K562 (cell line): Measurements from ENCODE around the gene UBE2V1. TPM values are rescaled to one million over a fixed set of nuclear protein-coding genes. Genes with fewer than 3 reads are reported as not detected.

Experiments
- CBFA2T2 ChIP-seq: fragments of 450-650 bp; conservative IDR thresholded peaks from 2 replicates; pipeline ENCODE4 v1.6.1; 2017; ENCODE audit warnings: mild to moderate bottlenecking
- FOXP1 ChIP-seq: sonication (generic); formaldehyde crosslinking; IDR thresholded peaks from 2 replicates; pipeline ENCODE4 v1.8.0; 2022; ENCODE audit warnings: mild to moderate bottlenecking, missing genetic modification reagents
- JUND ChIP-seq, 2 experiments: IDR thresholded peaks; 2 replicates in 1 of 2; 3 replicates in 1 of 2; pipeline ENCODE4 v1.6.1; 2011; ENCODE audit warnings: borderline replicate concordance in 2 of 2, low read depth in 2 of 2, low read length in 2 of 2, improper control_type of control experiment in 1 of 2, missing biosample characterization in 1 of 2, missing genetic modification characterization in 1 of 2, missing genetic modification reagents in 1 of 2
- MEF2D ChIP-seq: conservative IDR thresholded peaks from 2 replicates; pipeline ENCODE4 v1.6.1; 2016; ENCODE audit warnings: low read depth, missing genetic modification characterization, missing compliant biosample characterization
- MYNN ChIP-seq, 2 experiments: sonication (generic); formaldehyde crosslinking in 1 of 2; IDR thresholded peaks; 2 replicates each; pipeline versions ENCODE4 v1.5.0 to v1.6.1; 2016 to 2020; ENCODE audit warnings: antibody characterized with exemption in 1 of 2, missing genetic modification reagents in 1 of 2
- SIN3B ChIP-seq: fragments of 450-650 bp; IDR thresholded peaks from 2 replicates; pipeline ENCODE4 v1.6.1; 2017; ENCODE audit warnings: low read depth, mild to moderate bottlenecking, moderate library complexity
- SLC30A9 ChIP-seq: fragments of 250-450 bp; sonication (Bioruptor Pico); IDR thresholded peaks from 2 replicates; pipeline ENCODE4 v1.8.0; 2022; ENCODE audit warnings: mild to moderate bottlenecking, moderate library complexity
- SMARCA4 ChIP-seq: fragments of 450-650 bp; IDR thresholded peaks from 2 replicates; pipeline ENCODE4 v1.6.1; 2016
- SRSF3 ChIP-seq: fragments of 200-400 bp; formaldehyde crosslinking; IDR thresholded peaks from 2 replicates; pipeline ENCODE4 v1.6.1; 2016; ENCODE audit warnings: mild to moderate bottlenecking, low read length, moderate library complexity; ENCODE audit not compliant: insufficient read depth
- YY1 ChIP-seq, 3 experiments: IDR thresholded peaks; 2 replicates each; pipeline ENCODE4 v1.6.1; 2011; ENCODE audit warnings: low read length in 2 of 3, mild to moderate bottlenecking in 2 of 3, moderate library complexity in 2 of 3, borderline replicate concordance in 1 of 3, control low read depth in 1 of 3, low read depth in 1 of 3; ENCODE audit not compliant: insufficient read depth in 3 of 3, insufficient replicate concordance in 2 of 3, control insufficient read depth in 1 of 3, insufficient read length in 1 of 3; ENCODE audit errors: extremely low read depth in 1 of 3
- ZNF282 ChIP-seq: sonication (generic); formaldehyde crosslinking; IDR thresholded peaks from 2 replicates; pipeline ENCODE4 v1.8.1; 2023; ENCODE audit warnings: missing genetic modification reagents
- polyA plus RNA-seq, 8 experiments: library from polyadenylated mRNA; depleted of rRNA in 4 of 8; stranded (reverse) in 5 of 8; unstranded in 3 of 8; fragments of >200 nt; fragmentation: Nextera tagmentation in 2 of 8; fragmentation: Illumina TruSeq in 1 of 8; extraction: Ambion mirVana in 2 of 8; extraction: Trizol in 1 of 8; gene quantifications; 2 replicates each; pipeline versions ENCODE4 v1.2.1 to v1.2.3, GENCODE V29; 2011 to 2014; ENCODE audit warnings: inconsistent platforms in 1 of 8, missing spikeins in 1 of 8
- total RNA-seq, 7 experiments: library from RNA; depleted of rRNA in 6 of 7; stranded (reverse); fragments of >200 nt in 6 of 7; fragmentation: Illumina TruSeq in 2 of 7; extraction: Trizol in 2 of 7; gene quantifications; 2 replicates each; pipeline versions ENCODE4 v1.2.1 to v1.2.3, GENCODE V29; 2011 to 2021; ENCODE audit warnings: low replicate concordance in 1 of 7
- TF ChIP-seq, protein P1 (sequence below): fragments of 250-450 bp; sonication (Bioruptor Pico); IDR thresholded peaks from 2 replicates; pipeline ENCODE4 v1.6.1; 2021; ENCODE audit warnings: mild to moderate bottlenecking
- TF ChIP-seq, protein P2 (sequence below): fragments of 250-450 bp; sonication (Bioruptor Pico); IDR thresholded peaks from 2 replicates; pipeline ENCODE4 v1.8.0; 2021; ENCODE audit warnings: mild to moderate bottlenecking, moderate library complexity
- TF ChIP-seq, protein P3 (sequence below), 3 experiments: IDR thresholded peaks in 2 of 3; conservative IDR thresholded peaks in 1 of 3; 2 replicates each; pipeline ENCODE4 v1.5.1; 2011 to 2012; ENCODE audit warnings: low read length in 3 of 3, mild to moderate bottlenecking in 3 of 3, control low read depth in 2 of 3, improper control_type of control experiment in 1 of 3, inconsistent platforms in 1 of 3, low read depth in 1 of 3, mixed read lengths in 1 of 3, moderate library complexity in 1 of 3; ENCODE audit not compliant: insufficient read depth in 2 of 3
- TF ChIP-seq, protein P4 (sequence below), 2 experiments: fragments of 450-650 bp; conservative IDR thresholded peaks; 2 replicates each; pipeline ENCODE4 v1.6.1; 2017; ENCODE audit warnings: mild to moderate bottlenecking in 2 of 2, moderate library complexity in 2 of 2
- TF ChIP-seq, protein P5 (sequence below), 2 experiments: fragments of 450-650 bp; IDR thresholded peaks; 2 replicates each; pipeline ENCODE4 v1.6.1; 2016

The UBE2V1 gene
- total and polyA plus RNA-seq, 9 of the 15 experiments (the other 6 are each of a cell fraction or from before 2014, with no cell fraction given) = 93.0 to 357 (median 119) TPM

DNA sequence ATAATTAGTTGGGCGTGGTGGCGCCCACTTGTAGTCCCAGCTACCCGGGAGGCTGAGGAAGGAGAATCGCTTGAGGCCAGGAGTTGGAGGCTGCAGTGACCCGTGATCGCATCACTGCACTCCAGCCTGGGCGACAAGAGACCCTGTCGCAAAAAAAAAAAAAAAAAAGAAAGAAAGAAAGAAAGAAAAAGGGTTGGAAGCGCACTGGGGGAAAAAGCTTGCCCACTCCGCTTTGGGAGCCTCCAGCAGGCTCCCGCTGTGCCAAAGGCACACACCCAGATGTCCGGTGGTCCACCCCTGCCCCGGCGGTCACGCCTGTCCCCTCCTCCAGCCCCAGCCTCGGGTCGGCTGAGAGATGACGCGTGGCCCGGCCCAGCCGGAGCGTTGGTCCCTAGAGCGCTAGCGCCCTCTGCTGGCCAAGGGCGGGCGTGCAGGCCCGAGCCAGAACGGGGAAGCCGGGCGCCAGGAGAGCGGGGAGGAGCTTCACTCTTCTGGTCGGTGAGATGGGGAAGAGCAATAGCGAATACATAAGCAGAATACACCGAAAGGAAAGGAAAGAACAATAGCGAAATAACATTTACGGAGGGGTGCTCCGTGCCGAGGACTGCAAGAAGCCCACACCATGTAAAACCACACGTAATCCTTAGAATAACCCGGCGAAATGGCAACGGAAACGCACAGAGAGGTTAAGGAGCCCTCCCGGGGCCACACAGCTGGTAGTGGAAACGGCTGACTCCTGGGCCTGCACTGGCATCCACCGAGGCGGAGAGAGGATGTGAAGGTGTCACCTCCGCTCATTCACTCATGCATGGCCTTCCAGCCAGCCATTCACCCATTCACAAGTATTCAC lies 41.7 kb downstream of the UBE2V1 start (continued):
- TF ChIP-seq, protein P1, sequence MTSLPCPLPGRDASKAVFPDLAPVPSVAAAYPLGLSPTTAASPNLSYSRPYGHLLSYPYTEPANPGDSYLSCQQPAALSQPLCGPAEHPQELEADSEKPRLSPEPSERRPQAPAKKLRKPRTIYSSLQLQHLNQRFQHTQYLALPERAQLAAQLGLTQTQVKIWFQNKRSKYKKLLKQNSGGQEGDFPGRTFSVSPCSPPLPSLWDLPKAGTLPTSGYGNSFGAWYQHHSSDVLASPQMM = no peak
- TF ChIP-seq SRSF3 (no peak), MYNN (IDR thresholded peaks at IDR 0.05) (no peak), MYNN (CRISPR knock-in tag; IDR thresholded peaks at IDR 0.05) (no peak), SMARCA4 (0 out of 2 replicates have a peak, but pooled peaks have one; percentile 15), CBFA2T2 (no peak), MEF2D (0 out of 2 replicates have a peak, but pooled peaks have one; percentile 40), FOXP1 (CRISPR knock-in tag) (peak; percentile 59; the same call in 1 of the 2 replicates), SIN3B (no peak), ZNF282 (CRISPR knock-in tag) (no peak), SLC30A9 (CRISPR knock-in tag) (no peak), YY1 (IDR thresholded peaks at IDR 0.05; ENCODE audit: borderline replicate concordance in 1 of 3, control insufficient read depth in 1 of 3, extremely low read depth in 1 of 3, insufficient read depth in 3 of 3, insufficient read length in 1 of 3, insufficient replicate concordance in 2 of 3, low read depth in 1 of 3, low read length in 2 of 3) (peak in 1 of 3 experiments; percentile 51), JUND (IDR thresholded peaks at IDR 0.05; ENCODE audit: borderline replicate concordance, low read depth, low read length) (peak; percentile 79), JUND (tag; IDR thresholded peaks at IDR 0.05; ENCODE audit: borderline replicate concordance, low read depth, low read length) (no peak; the same call in 1 of the 3 replicates)
- TF ChIP-seq, protein P2, sequence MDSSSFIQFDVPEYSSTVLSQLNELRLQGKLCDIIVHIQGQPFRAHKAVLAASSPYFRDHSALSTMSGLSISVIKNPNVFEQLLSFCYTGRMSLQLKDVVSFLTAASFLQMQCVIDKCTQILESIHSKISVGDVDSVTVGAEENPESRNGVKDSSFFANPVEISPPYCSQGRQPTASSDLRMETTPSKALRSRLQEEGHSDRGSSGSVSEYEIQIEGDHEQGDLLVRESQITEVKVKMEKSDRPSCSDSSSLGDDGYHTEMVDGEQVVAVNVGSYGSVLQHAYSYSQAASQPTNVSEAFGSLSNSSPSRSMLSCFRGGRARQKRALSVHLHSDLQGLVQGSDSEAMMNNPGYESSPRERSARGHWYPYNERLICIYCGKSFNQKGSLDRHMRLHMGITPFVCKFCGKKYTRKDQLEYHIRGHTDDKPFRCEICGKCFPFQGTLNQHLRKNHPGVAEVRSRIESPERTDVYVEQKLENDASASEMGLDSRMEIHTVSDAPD (CRISPR knock-in tag) = no peak
- TF ChIP-seq, protein P3, sequence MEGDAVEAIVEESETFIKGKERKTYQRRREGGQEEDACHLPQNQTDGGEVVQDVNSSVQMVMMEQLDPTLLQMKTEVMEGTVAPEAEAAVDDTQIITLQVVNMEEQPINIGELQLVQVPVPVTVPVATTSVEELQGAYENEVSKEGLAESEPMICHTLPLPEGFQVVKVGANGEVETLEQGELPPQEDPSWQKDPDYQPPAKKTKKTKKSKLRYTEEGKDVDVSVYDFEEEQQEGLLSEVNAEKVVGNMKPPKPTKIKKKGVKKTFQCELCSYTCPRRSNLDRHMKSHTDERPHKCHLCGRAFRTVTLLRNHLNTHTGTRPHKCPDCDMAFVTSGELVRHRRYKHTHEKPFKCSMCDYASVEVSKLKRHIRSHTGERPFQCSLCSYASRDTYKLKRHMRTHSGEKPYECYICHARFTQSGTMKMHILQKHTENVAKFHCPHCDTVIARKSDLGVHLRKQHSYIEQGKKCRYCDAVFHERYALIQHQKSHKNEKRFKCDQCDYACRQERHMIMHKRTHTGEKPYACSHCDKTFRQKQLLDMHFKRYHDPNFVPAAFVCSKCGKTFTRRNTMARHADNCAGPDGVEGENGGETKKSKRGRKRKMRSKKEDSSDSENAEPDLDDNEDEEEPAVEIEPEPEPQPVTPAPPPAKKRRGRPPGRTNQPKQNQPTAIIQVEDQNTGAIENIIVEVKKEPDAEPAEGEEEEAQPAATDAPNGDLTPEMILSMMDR (IDR thresholded peaks at IDR 0.05 in 2 of 3, conservative IDR thresholded peaks at IDR 0.05 in 1 of 3; ENCODE audit: insufficient read depth in 2 of 3, low read depth in 1 of 3, low read length in 3 of 3) = peak; percentile 98 to 99 (median 99)
- TF ChIP-seq, protein P4, sequence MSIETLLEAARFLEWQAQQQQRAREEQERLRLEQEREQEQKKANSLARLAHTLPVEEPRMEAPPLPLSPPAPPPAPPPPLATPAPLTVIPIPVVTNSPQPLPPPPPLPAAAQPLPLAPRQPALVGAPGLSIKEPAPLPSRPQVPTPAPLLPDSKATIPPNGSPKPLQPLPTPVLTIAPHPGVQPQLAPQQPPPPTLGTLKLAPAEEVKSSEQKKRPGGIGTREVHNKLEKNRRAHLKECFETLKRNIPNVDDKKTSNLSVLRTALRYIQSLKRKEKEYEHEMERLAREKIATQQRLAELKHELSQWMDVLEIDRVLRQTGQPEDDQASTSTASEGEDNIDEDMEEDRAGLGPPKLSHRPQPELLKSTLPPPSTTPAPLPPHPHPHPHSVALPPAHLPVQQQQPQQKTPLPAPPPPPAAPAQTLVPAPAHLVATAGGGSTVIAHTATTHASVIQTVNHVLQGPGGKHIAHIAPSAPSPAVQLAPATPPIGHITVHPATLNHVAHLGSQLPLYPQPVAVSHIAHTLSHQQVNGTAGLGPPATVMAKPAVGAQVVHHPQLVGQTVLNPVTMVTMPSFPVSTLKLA (conservative IDR thresholded peaks at IDR 0.05) = peak; percentile 85 to 90
- TF ChIP-seq, protein P5, sequence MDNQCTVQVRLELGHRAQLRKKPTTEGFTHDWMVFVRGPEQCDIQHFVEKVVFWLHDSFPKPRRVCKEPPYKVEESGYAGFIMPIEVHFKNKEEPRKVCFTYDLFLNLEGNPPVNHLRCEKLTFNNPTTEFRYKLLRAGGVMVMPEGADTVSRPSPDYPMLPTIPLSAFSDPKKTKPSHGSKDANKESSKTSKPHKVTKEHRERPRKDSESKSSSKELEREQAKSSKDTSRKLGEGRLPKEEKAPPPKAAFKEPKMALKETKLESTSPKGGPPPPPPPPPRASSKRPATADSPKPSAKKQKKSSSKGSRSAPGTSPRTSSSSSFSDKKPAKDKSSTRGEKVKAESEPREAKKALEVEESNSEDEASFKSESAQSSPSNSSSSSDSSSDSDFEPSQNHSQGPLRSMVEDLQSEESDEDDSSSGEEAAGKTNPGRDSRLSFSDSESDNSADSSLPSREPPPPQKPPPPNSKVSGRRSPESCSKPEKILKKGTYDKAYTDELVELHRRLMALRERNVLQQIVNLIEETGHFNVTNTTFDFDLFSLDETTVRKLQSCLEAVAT (IDR thresholded peaks at IDR 0.05) = peak in 1 of 2 experiments; percentile 14; a peak in 1 of 4 replicates
